HG03442 (cell line): Measurements from ENCODE around the gene PDHX.

ENCODE experiments used
- ATAC-seq: cut with Tn5 transposase; IDR thresholded peaks from one replicate; pipeline ENCODE4 v1.9.1; 2021; ENCODE audit warnings: mild to moderate bottlenecking, moderate library complexity; ENCODE audit not compliant: unreplicated experiment

The PDHX gene

GRCh38 chr11:34987617-34988016 is 71.2 kb downstream of the PDHX start:
- ATAC-seq, result no peak

- ATAC-seq, result peak; percentile 77
Measured at GRCh38 chr11:34988294-34989255, 72.2 kb downstream of the PDHX start.

GRCh38 chr11:34990916-34991315 is 74.5 kb downstream of the PDHX start:
- ATAC-seq, result no peak

- ATAC-seq, result no peak
Measured at GRCh38 chr11:34994854-34995253, 78.4 kb downstream of the PDHX start.

- no peak for ATAC-seq
Measured at GRCh38 chr11:34996958-34997357, 80.5 kb downstream of the PDHX start.

- ATAC-seq, result no peak
Measured at GRCh38 chr11:34997952-34998528, 81.6 kb downstream of the PDHX start.

GRCh38 chr11:34999453-34999852 is 83.0 kb downstream of the PDHX start:
- ATAC-seq, result no peak

GRCh38 chr11:35003186-35003585 is 86.8 kb downstream of the PDHX start:
- ATAC-seq, result no peak

- no peak for ATAC-seq
Measured at GRCh38 chr11:35003658-35004057, 87.2 kb downstream of the PDHX start.

- no peak for ATAC-seq
Measured at GRCh38 chr11:35005141-35005780, 88.8 kb downstream of the PDHX start.

- ATAC-seq, result peak; percentile 91
Measured at GRCh38 chr11:35006389-35007128, 90.1 kb downstream of the PDHX start.

- ATAC-seq, result peak; percentile 51
Measured at GRCh38 chr11:35007277-35007676, 90.9 kb downstream of the PDHX start.

- ATAC-seq, result no peak
Measured at GRCh38 chr11:35009191-35009943, 92.9 kb downstream of the PDHX start.

GRCh38 chr11:35009944-35010342 is 93.5 kb downstream of the PDHX start:
- ATAC-seq, result no peak

GRCh38 chr11:35010654-35011053 is 94.2 kb downstream of the PDHX start:
- no peak for ATAC-seq

GRCh38 chr11:35011389-35011788 is 95.0 kb downstream of the PDHX start:
- no peak for ATAC-seq

- no peak for ATAC-seq
Measured at GRCh38 chr11:35011944-35012343, 95.5 kb downstream of the PDHX start.

- peak; percentile 66 for ATAC-seq
Measured at GRCh38 chr11:35012467-35013191, 96.2 kb downstream of the PDHX start.

- peak; percentile 42 for ATAC-seq
Measured at GRCh38 chr11:35013514-35014233, 97.3 kb downstream of the PDHX start.
